TTC549 (cell line): ENCODE data around the gene HHAT.

Experiments
- FAIRE-seq: peaks from 2 replicates; lab custom pipeline; 2012; peaks lifted over from hg19 to GRCh38; lab: Jason Lieb, UNC

Gene HHAT

GRCh38 chr1:210688512-210689234 lies 360.0 kb downstream of the HHAT start:
- no peak for FAIRE-seq

GRCh38 chr1:210689826-210690225 lies 361.1 kb downstream of the HHAT start:
- FAIRE-seq: no peak

DNA sequence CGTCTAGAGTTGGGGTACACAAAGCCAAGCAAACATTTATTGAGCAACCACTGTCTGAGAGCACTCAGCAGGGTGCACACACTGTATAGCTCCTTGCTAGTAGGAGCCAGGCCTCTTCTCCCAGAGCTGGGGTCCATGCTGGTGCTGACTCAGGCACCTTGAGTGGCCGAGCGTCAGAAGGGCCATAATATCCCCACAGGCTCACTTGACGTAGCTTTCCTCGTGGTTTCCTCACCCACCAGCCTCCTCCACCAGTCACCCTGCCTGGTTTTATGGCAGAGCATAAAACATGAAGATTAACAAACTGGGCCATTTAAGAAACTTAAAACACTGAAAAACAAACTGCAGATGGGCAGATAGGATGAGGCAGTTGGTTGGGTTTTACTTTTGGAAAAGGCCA lies 361.5 kb downstream of the HHAT start:
- no peak for FAIRE-seq

GRCh38 chr1:210691039-210691610 lies 362.4 kb downstream of the HHAT start:
- no peak for FAIRE-seq

GRCh38 chr1:210692796-210693195 lies 364.1 kb downstream of the HHAT start:
- FAIRE-seq: no peak

DNA sequence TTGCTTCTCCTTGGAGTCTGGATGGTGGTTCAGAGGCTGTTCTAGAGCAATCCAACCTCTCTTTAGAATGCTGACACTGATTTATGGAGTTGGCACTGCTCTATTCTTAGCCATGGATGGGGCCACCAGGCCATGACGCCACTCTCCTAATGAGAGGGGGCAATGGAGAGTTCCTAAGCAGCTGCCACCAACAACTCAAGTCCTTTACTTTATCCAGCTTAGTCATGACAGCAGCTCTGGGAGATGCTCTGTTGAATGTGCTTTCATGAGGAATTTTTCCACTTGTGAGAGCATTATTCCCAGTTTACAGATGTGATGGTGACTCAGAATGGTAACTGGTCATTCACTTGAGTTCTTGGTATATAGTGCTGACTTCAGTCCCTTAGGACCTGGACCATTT lies 366.3 kb downstream of the HHAT start:
- no peak for FAIRE-seq

GRCh38 chr1:210696709-210697108 lies 368.0 kb downstream of the HHAT start:
- FAIRE-seq: no peak

DNA sequence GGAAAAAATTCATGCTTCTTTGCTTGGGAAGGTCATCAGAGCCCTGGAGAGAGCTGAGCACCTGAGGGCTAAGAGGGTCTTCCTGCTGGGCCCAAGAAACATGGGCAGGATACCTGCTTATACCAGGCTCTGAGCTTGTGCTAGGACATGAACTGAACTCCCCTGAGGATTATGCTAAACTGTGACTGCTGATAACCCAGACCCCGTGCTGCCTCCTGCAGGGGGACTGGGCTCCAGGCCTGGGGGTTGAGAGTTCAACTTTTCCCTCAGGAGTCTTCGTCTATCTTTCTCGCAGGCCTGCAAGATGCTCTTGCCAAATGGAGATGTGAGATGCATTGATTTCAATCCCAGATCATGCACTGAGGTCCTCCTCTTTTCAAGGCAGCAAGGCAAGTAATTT lies 368.5 kb downstream of the HHAT start:
- no peak for FAIRE-seq

- FAIRE-seq: no peak
These were observed 370.0 kb downstream of the HHAT start for GRCh38 chr1:210698661-210699060.

DNA sequence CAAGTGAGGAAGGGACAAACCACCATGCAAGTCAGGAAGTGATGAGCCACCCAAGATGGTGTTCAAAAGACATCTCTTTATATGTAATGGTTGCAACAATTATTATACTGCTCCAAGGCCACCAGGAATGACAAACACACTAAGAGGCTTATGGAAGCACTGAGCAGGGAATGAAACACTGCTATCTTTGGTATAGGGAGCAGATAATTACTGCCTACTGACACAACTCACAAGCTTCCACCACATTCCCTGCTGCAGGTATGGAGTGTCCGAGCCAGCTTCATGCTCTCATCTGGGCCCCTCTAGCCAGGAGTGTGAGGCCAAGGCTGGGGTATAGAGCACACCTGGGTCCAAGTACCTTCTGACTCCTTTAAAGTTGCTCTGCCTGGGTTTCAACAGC lies 371.4 kb downstream of the HHAT start:
- FAIRE-seq: no peak

DNA sequence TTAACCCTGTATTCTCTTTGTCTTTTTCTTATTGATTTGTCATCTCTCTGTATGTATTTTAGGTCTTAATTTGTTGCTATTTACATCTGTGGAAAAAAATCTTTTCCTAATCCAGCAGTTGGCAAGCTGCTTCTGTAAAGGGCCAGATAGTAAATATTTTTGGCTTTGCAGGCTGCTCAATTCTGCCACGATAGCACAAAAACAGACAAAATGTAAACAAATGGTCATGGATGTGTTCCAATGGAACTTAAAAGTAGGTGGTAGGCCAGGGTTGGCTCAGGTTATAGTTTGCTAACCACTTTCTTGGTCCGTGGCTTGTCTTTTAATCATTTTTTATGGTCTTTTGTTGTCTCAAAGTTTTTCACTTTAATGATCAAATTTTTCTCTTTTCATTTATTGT lies 371.8 kb downstream of the HHAT start:
- no peak for FAIRE-seq

DNA sequence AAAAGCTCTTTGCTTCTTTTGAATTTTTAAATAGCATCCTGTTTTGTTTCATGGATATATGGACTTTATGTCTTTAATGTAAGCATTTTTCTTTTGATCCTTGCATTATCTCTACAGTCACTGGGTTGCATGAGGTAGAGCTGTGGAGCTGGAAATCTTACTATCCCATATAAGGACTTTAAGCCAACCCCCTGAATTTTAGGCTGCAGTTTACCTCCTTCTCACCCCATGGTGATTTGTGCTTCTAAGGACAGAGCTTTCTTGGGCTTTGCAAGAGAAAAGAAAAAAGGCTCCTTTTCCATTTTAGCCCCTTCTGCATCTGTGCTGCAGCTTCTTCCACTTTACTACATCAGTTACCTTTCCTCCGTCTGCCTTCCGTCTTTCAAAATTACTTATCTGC lies 373.8 kb downstream of the HHAT start:
- no peak for FAIRE-seq

DNA sequence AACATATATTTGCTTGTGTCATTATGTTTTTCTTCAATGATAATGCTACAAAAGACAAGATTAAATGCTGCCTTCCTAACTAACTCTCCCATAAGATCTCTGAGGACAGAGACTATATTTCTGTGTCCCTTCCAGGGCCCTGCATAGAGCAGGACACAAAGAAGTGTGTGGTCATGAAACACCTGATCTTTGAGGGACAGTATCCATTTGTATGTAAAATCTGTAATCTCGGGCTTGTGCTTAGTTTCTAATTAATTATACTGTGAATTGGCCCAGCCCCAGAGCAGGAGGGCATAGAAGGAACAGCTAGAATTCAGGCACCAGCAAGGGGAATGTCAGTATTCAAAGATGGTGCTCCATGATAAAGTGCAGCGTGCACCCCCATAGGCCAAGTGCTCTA lies 374.9 kb downstream of the HHAT start:
- FAIRE-seq: no peak

DNA sequence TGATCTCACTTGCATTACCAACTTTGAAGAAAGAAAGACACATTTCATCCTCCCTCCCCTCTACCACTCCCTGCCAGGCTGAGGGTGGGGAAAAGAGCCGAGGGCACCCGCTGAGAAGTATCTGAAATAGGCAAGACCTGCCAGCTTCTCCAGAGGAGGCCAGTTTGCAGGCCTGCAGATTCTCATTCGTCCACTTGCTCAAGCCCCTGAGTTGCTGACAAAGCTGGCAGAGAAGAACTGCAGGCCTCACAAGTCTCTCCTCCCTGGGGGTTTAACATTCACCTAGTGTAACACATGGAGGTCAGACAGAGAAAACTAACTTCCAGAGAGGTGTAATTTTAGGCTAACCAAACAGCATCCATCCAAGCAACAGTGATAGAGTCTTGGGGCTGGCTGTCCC lies 376.4 kb downstream of the HHAT start:
- FAIRE-seq: no peak

DNA sequence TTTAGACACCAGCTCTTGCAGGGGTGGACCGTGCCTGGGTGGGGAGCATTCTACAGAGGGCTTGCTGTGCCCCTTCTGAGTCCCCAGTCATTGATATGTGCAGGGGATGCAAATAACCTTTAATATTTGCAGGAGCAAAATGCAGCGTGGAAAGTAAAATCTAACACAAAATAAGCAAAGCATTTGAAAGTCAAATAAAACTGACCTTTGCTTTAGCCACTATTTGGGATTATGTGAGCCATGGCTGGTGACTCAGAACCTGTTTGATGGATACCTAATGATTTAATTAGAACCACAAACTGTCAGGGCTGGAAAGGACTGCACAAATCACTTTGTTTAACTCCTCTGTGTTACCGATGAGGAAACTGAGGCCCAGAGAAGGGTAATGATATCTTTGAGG lies 377.5 kb downstream of the HHAT start:
- FAIRE-seq: no peak

GRCh38 chr1:210707300-210708240 lies 378.9 kb downstream of the HHAT start:
- no peak for FAIRE-seq

- no peak for FAIRE-seq
These were observed 381.0 kb downstream of the HHAT start for GRCh38 chr1:210709701-210710100.

DNA sequence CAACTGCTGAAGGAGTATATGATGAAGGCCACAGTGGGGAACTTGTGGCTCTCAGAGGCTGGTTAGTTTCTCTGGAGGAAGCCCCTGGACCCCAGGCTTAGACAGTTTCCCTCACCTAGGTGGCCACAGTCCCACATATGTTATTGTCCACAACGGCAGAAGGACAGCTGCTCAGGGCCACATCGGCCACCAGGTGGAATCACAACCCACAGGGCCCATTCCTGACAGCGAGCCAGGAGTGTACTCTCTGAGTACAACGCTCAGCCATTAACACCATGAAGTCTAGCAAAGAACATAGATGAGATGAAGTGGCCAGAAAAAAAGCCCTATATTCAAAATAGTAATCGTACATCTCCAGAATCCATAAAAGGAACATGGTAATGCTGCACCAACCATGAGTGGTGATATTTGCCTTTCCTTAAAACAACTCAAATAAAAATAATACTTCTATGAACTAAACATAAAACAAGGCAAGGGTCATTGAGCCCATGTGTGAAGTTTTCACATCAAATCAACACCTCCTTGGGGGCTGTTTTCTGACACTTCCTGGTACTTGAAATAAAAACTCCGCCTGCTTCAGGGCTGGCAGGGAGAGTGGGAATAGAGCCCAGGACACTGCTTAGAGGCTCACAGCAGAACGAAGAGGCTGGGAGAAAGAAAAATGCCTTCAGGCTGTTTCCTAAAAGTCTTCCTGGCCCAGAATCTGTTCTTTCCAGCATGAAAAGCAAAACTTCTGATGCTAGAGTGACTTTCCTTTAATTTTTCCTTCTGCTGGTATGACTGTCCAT lies 383.3 kb downstream of the HHAT start:
- no peak for FAIRE-seq

DNA sequence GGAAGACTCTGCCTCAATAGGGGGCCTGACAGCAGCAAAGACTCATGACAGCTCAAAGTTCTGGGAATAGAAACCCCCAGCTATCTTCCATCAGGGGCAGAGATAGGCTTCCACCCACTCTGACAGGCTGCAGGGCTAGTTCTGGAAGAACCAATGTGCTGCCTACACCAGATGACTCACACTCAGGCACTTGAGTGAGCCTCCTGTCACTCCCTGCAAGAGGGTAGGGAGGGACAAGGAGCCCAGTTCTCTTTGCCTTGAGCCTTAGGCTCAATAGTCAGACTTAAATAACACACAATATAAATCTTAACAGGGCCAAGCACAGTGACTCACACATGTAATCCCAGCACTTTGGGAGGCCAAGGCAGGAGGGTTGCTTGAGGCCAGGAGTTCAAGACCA lies 386.4 kb downstream of the HHAT start:
- no peak for FAIRE-seq

DNA sequence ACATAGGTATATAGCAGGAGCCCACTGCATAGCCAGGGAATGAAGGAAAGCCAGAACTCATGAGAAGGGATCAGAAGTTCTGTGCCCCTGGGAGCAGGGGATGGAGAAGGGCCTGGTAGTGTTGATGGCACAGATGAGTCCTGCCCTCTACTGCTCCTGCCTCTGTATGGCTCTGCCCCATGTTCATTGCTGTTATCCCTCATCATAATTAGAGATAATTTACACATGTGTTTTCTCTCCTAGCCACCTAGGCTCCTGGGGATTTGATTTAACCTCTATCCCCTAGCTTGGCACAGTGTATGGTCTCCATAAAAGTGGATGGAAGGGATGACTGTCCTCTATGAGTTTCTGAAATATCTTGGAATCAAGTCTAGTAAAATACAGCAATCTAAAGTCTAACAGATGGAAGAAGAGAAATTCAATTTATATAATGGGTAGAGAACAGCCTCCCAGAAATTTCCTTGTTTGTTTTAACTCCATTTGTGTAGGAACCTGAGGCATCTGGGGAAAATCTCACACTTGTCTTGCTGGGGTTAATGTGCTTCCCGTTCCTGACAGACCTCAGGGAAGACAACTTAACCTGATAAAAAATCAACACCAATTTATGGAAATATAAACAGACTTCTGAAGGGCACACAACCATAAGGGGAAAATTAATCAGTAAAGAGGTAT lies 393.8 kb downstream of the HHAT start:
- FAIRE-seq: no peak

GRCh38 chr1:210723646-210724045 lies 394.9 kb downstream of the HHAT start:
- no peak for FAIRE-seq

GRCh38 chr1:210724768-210725167 lies 396.1 kb downstream of the HHAT start:
- no peak for FAIRE-seq
